GM12865 (cell line): Measurements from ENCODE around the gene HAPLN3.

ENCODE experiments used
- DNase-seq: peaks from one replicate; pipeline ENCODE4 v3.0.0; 2010; ENCODE audit warnings: low read depth
- H3K4me3 ChIP-seq: 2 replicates; pipeline ENCODE4 v1.5.1; 2011; ENCODE audit warnings: mild to moderate bottlenecking, low read depth, low read length, control low read depth
- TF ChIP-seq, protein P1 (sequence below): IDR thresholded peaks from 2 replicates; pipeline ENCODE4 v1.5.1; 2011; ENCODE audit warnings: low read length, control low read depth, low read depth, inconsistent platforms; ENCODE audit not compliant: insufficient read depth; ENCODE audit errors: missing control alignments

HAPLN3 gene

GRCh38 chr15:88832820-88833730, 62.3 kb downstream of the HAPLN3 start:
- TF ChIP-seq, protein P1, sequence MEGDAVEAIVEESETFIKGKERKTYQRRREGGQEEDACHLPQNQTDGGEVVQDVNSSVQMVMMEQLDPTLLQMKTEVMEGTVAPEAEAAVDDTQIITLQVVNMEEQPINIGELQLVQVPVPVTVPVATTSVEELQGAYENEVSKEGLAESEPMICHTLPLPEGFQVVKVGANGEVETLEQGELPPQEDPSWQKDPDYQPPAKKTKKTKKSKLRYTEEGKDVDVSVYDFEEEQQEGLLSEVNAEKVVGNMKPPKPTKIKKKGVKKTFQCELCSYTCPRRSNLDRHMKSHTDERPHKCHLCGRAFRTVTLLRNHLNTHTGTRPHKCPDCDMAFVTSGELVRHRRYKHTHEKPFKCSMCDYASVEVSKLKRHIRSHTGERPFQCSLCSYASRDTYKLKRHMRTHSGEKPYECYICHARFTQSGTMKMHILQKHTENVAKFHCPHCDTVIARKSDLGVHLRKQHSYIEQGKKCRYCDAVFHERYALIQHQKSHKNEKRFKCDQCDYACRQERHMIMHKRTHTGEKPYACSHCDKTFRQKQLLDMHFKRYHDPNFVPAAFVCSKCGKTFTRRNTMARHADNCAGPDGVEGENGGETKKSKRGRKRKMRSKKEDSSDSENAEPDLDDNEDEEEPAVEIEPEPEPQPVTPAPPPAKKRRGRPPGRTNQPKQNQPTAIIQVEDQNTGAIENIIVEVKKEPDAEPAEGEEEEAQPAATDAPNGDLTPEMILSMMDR: no peak
- no peak overlapping the region for H3K4me3 ChIP-seq
- DNase-seq: no peak

GRCh38 chr15:88830016-88830415, 65.3 kb downstream of the HAPLN3 start:
- TF ChIP-seq, protein P1: no peak
- H3K4me3 ChIP-seq: no peak overlapping the region
- DNase-seq: no peak

GRCh38 chr15:88828791-88829190, 66.6 kb downstream of the HAPLN3 start:
- DNase-seq: no peak
- TF ChIP-seq, protein P1: no peak
- H3K4me3 ChIP-seq: no peak overlapping the region
